Ammon's horn (tissue), 1 donor: ENCODE measurements around the gene INF2.

Experiments
- DNase-seq: peaks from one replicate; pipeline ENCODE4 v3.0.0-alpha.2; 2016; ENCODE audit warnings: low spot score

The INF2 gene

DNA sequence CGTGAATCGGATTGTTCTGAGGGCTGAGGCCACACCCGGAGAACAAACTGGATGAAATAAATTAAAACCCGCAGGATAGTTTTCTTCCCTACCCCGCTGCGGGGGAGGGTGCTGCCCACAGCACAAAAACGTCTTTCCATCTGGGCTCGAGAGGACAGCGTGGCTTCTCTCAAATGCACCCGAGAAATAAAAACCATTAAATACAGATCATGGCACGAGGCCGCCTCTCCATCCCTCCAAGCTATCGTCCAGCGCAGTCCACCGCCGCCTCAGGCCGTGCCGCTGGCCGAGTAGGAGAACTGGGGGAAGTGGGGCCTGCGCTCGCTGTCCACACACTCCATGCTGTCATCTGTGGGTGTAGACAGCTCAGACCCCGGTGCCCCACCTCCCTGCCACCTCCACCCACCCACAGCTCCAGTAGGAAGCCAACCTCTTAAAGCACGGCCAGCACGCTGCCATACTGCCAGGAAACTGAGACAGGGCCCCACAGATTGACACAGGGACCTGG lies 80.7 kb downstream of the INF2 start:
- DNase-seq = no peak

DNA sequence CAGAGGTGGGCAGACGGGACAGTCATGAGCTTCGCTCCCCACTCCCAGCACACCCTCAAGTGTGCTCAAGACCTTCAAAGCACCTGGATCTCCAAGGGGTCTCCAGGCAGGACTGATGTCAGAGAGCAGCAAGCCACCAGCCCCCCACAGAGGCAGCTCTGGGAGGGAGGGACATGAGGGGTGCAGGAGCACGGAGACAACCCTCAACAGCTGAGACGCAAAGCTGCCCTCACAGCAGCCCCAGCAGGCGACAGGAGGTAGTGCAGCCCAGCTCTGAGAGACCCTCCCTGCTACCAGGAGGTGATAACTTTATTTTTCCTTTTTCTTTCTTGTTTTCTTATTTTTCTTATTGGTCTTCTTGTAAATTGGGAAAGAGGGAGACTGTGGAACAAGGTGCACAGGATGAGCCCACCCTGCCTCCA lies 81.4 kb downstream of the INF2 start:
- no peak for DNase-seq

- DNase-seq = no peak
Observed at GRCh38 chr14:104771374-104771773, 82.0 kb downstream of the INF2 start.
